Neural cell (in vitro differentiated cells): ENCODE measurements around the gene SAG. TPM values are rescaled to one million over a fixed set of nuclear protein-coding genes. Genes with fewer than 3 reads are reported as not detected.

Experiments used
- H2AFZ ChIP-seq: fragments of 200-600, 300-800 bp; sonication (generic), shearing (Covaris generic); 2 replicates; pipeline ENCODE4 v1.6.0; 2014; ENCODE audit warnings: low read depth, mild to moderate bottlenecking, antibody characterized with exemption, low read length, moderate library complexity
- H3F3A ChIP-seq: fragments of 200-600 bp; shearing (Covaris generic); 2 replicates; pipeline ENCODE4 v1.6.1; 2016; ENCODE audit warnings: mild to moderate bottlenecking, moderate library complexity, mixed read lengths, antibody characterized with exemption, low read length; ENCODE audit not compliant: insufficient read depth, poor library complexity, severe bottlenecking
- H3K27ac ChIP-seq: fragments of 200-600, 300-800 bp; sonication (generic), shearing (Covaris generic); 2 replicates; pipeline ENCODE4 v1.5.1; 2014; ENCODE audit warnings: mild to moderate bottlenecking, low read length, moderate library complexity
- H3K27me3 ChIP-seq: fragments of 300-800, 200-600 bp; sonication (generic), shearing (Covaris generic); 2 replicates; pipeline ENCODE4 v1.6.0; 2014; ENCODE audit warnings: mild to moderate bottlenecking, low read depth, low read length, moderate library complexity; ENCODE audit not compliant: insufficient read depth
- H3K36me3 ChIP-seq: fragments of 300-800, 200-600 bp; sonication (generic), shearing (Covaris generic); 2 replicates; pipeline ENCODE4 v1.5.1; 2014; ENCODE audit warnings: mild to moderate bottlenecking, antibody characterized with exemption, low read length, moderate library complexity; ENCODE audit not compliant: insufficient read depth
- H3K4me2 ChIP-seq: fragments of 300-800, 200-600 bp; sonication (generic), shearing (Covaris generic); 2 replicates; pipeline ENCODE4 v1.6.0; 2014; ENCODE audit warnings: mild to moderate bottlenecking, low read length
- H3K4me3 ChIP-seq: fragments of 300-800, 200-600 bp; sonication (generic), shearing (Covaris generic); 2 replicates; pipeline ENCODE4 v1.5.1; 2014; ENCODE audit warnings: mild to moderate bottlenecking, low read length, moderate library complexity
- H3K79me2 ChIP-seq: fragments of 200-600 bp; shearing (Covaris generic); replicated peaks from 2 replicates; pipeline ENCODE4 v1.6.0; 2014; ENCODE audit warnings: mild to moderate bottlenecking, low read length, moderate library complexity; ENCODE audit not compliant: insufficient read depth
- H3K9ac ChIP-seq: fragments of 300-800, 200-600 bp; sonication (generic), shearing (Covaris generic); 2 replicates; pipeline ENCODE4 v1.6.1; 2016; ENCODE audit warnings: mild to moderate bottlenecking, low read length, mixed read lengths
- H3K9me2 ChIP-seq: fragments of 200-600 bp; shearing (Covaris generic); 2 replicates; pipeline ENCODE4 v1.6.1; 2016; ENCODE audit warnings: mild to moderate bottlenecking, low read length, mixed read lengths; ENCODE audit not compliant: insufficient read depth
- H3K9me3 ChIP-seq: fragments of 200-600, 300-800 bp; sonication (generic), shearing (Covaris generic); 2 replicates; pipeline ENCODE4 v1.6.1; 2016; ENCODE audit warnings: mild to moderate bottlenecking, mixed run types, low read length, moderate library complexity, mixed read lengths
- H4K20me1 ChIP-seq: fragments of 200-600 bp; shearing (Covaris generic); 2 replicates; pipeline ENCODE4 v1.6.1; 2016; ENCODE audit warnings: mild to moderate bottlenecking, mixed run types; ENCODE audit not compliant: insufficient read depth
- CTCF ChIP-seq: fragments of 450-650 bp; IDR thresholded peaks from 2 replicates; pipeline ENCODE4 v1.5.1; 2014; ENCODE audit warnings: antibody characterized with exemption, mild to moderate bottlenecking, moderate library complexity; ENCODE audit not compliant: poor library complexity, severe bottlenecking
- EP300 ChIP-seq: fragments of 450-650 bp; conservative IDR thresholded peaks from 2 replicates; pipeline ENCODE4 v1.6.1; 2014; ENCODE audit warnings: antibody characterized with exemption, mild to moderate bottlenecking, moderate library complexity; ENCODE audit not compliant: poor library complexity, severe bottlenecking
- EZH2 ChIP-seq: fragments of 200-600, 300-800 bp; shearing (Covaris generic), sonication (generic); IDR thresholded peaks from 2 replicates; pipeline ENCODE4 v1.6.1; 2014; ENCODE audit warnings: antibody characterized with exemption, low read length, borderline replicate concordance, mild to moderate bottlenecking; ENCODE audit not compliant: insufficient read depth, poor library complexity, severe bottlenecking
- MXI1 ChIP-seq: fragments of 450-650 bp; conservative IDR thresholded peaks from 2 replicates; pipeline ENCODE4 v1.6.1; 2014; ENCODE audit warnings: antibody characterized with exemption, mild to moderate bottlenecking; ENCODE audit not compliant: poor library complexity, severe bottlenecking
- POLR2AphosphoS5 ChIP-seq: IDR thresholded peaks from 2 replicates; pipeline ENCODE4 v1.6.1; 2012
- RAD21 ChIP-seq: fragments of 450-650 bp; conservative IDR thresholded peaks from 2 replicates; pipeline ENCODE4 v1.6.1; 2014; ENCODE audit warnings: antibody characterized with exemption, mild to moderate bottlenecking, moderate library complexity
- SMC3 ChIP-seq: fragments of 450-650 bp; conservative IDR thresholded peaks from 2 replicates; pipeline ENCODE4 v1.6.1; 2014; ENCODE audit warnings: antibody characterized with exemption, mild to moderate bottlenecking, moderate library complexity; ENCODE audit not compliant: poor library complexity
- TAF1 ChIP-seq: IDR thresholded peaks from 2 replicates; pipeline ENCODE4 v1.6.1; 2012; ENCODE audit warnings: low read depth
- polyA plus RNA-seq: library from polyadenylated mRNA; depleted of rRNA; stranded (reverse); fragments of >200 nt; gene quantifications from 2 replicates; pipeline ENCODE4 v1.2.3, GENCODE V29; 2014
- TF ChIP-seq, protein P1 (sequence below): IDR thresholded peaks from 2 replicates; pipeline ENCODE4 v1.6.1; 2012; ENCODE audit warnings: borderline replicate concordance

SAG gene
- polyA plus RNA-seq, 1 donor from 2014 or later, result not detected

DNA sequence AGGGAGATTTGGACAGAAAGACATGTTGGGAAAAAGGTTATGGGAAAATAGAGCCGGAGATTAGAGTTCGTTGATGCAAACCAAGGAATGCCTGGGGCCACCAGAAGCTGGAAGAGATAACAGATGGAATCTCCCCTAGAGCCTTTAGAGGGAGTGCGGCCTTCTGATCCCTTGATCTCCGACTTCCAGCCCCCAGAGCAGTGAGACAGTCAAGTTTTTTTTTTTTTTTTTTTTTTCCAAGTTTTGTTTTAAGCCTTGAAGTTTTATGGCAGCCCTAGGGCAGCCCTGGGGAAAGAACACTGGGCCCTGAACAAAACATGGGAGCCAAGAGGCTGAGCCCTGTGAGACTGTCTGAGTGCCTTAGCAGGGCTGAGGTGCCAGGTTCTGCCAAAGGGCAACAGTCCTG, 53.2 kb downstream of the SAG start:
- no peaks in the 10 kb centered on the region for H4K20me1 ChIP-seq
- H3K9me2 ChIP-seq, result no peaks in the 10 kb centered on the region
- H3K9ac ChIP-seq, result no peak overlapping the region
- no peak overlapping the region for H3K4me2 ChIP-seq
- H3K27ac ChIP-seq, result no peak overlapping the region
- TF ChIP-seq EZH2 (no peak), MXI1 (no peak), SMC3 (no peak), TAF1 (no peak), RAD21 (no peak)
- TF ChIP-seq, protein P1, sequence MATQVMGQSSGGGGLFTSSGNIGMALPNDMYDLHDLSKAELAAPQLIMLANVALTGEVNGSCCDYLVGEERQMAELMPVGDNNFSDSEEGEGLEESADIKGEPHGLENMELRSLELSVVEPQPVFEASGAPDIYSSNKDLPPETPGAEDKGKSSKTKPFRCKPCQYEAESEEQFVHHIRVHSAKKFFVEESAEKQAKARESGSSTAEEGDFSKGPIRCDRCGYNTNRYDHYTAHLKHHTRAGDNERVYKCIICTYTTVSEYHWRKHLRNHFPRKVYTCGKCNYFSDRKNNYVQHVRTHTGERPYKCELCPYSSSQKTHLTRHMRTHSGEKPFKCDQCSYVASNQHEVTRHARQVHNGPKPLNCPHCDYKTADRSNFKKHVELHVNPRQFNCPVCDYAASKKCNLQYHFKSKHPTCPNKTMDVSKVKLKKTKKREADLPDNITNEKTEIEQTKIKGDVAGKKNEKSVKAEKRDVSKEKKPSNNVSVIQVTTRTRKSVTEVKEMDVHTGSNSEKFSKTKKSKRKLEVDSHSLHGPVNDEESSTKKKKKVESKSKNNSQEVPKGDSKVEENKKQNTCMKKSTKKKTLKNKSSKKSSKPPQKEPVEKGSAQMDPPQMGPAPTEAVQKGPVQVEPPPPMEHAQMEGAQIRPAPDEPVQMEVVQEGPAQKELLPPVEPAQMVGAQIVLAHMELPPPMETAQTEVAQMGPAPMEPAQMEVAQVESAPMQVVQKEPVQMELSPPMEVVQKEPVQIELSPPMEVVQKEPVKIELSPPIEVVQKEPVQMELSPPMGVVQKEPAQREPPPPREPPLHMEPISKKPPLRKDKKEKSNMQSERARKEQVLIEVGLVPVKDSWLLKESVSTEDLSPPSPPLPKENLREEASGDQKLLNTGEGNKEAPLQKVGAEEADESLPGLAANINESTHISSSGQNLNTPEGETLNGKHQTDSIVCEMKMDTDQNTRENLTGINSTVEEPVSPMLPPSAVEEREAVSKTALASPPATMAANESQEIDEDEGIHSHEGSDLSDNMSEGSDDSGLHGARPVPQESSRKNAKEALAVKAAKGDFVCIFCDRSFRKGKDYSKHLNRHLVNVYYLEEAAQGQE, result no peak
- no peaks in the 10 kb centered on the region for H3F3A ChIP-seq
- no peak overlapping the region for H3K4me3 ChIP-seq
- no peaks in the 10 kb centered on the region for H3K27me3 ChIP-seq
- H3K36me3 ChIP-seq, result no peaks in the 10 kb centered on the region
- no peak overlapping the region for H2AFZ ChIP-seq
- no peaks in the 10 kb centered on the region for H3K9me3 ChIP-seq
- peaks cover 8% of the 10 kb centered on the region for H3K79me2 ChIP-seq

DNA sequence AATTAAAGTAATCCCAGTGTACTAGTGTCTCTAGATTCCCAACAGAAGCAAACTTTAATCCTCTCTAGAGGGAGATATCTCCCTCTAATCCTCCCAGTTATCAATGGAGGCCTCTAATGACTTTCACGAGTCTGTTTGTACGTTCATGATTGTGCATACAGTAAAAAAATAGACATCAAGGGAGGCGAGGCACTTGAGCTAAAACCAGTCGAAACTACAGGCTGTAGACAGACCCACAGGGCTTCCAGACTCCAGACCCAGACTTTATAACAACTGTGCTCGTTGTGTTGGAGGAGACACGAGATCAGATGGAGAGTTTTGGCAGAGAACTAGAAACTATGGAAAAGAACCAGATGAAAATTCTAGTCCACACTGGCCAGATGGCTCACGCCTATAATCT, 53.7 kb downstream of the SAG start:
- no peak overlapping the region for H3K9ac ChIP-seq
- H3F3A ChIP-seq, result no peaks in the 10 kb centered on the region
- H3K4me2 ChIP-seq, result no peak overlapping the region
- no peaks in the 10 kb centered on the region for H4K20me1 ChIP-seq
- H2AFZ ChIP-seq, result no peak overlapping the region
- TF ChIP-seq EP300, result no peak
- TF ChIP-seq EZH2, result no peak
- no peak for TF ChIP-seq POLR2AphosphoS5
- no peak overlapping the region for H3K27ac ChIP-seq
- no peaks in the 10 kb centered on the region for H3K36me3 ChIP-seq
- H3K27me3 ChIP-seq, result no peaks in the 10 kb centered on the region
- no peaks in the 10 kb centered on the region for H3K9me3 ChIP-seq
- H3K4me3 ChIP-seq, result no peak overlapping the region
- H3K9me2 ChIP-seq, result no peaks in the 10 kb centered on the region
- H3K79me2 ChIP-seq, result peaks cover 4% of the 10 kb centered on the region

DNA sequence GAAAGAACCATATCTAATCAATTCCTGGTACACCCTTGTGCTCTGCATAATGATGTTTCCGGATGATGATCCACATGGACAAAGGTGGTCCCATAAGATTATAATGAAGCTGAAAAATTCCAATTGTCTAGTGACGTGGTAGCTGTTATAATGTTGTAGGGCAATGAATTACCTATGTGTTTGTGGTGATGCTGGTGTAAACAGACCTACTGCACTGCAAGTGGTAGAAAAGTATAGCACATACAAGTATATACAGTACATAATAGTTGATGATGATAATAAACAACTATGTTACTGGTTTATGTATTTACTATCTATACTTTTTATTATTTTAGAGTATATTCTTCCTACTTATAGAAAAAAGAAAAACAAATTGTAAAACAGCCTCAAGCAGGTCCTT, 55.1 kb downstream of the SAG start:
- H2AFZ ChIP-seq, result no peak overlapping the region
- peaks cover under 1% of the 10 kb centered on the region for H3K79me2 ChIP-seq
- H3K27me3 ChIP-seq, result no peaks in the 10 kb centered on the region
- no peak overlapping the region for H3K27ac ChIP-seq
- H3K9ac ChIP-seq, result no peak overlapping the region
- H4K20me1 ChIP-seq, result no peaks in the 10 kb centered on the region
- no peak overlapping the region for H3K4me3 ChIP-seq
- TF ChIP-seq MXI1, result no peak
- no peak for TF ChIP-seq RAD21
- no peak for TF ChIP-seq EZH2
- TF ChIP-seq EP300, result no peak
- no peak for TF ChIP-seq POLR2AphosphoS5
- TF ChIP-seq TAF1, result no peak
- TF ChIP-seq SMC3, result no peak
- no peak for TF ChIP-seq CTCF
- TF ChIP-seq, protein P1, result no peak
- H3K9me3 ChIP-seq, result no peaks in the 10 kb centered on the region
- no peaks in the 10 kb centered on the region for H3K36me3 ChIP-seq
- no peaks in the 10 kb centered on the region for H3F3A ChIP-seq
- H3K4me2 ChIP-seq, result no peak overlapping the region
- no peaks in the 10 kb centered on the region for H3K9me2 ChIP-seq
